ENCODE data around the gene ZRANB2. TPM values are rescaled to one million over a fixed set of nuclear protein-coding genes. Genes with fewer than 3 reads are reported as not detected.

The ZRANB2 gene
- total and polyA plus RNA-seq, 3 donors from 2014 or later, result 92.7 to 153 (median 110) TPM

- intact Hi-C loops (cut with DNase I; ENCODE audit: low total_unique reads), result no loop called here
- 91 to 96% methylated on average over 8 of the region's 8 CpGs for WGBS, 2 donors
- Histone ChIP-seq H3K9me3 (no peaks in the 10 kb centered on the region), H3K27ac (no peak overlapping the region), H3K4me3 (no peak overlapping the region), H3K27me3 (no peaks in the 10 kb centered on the region), H3K36me3 (ENCODE audit: low read depth, missing control alignments) (no peaks in the 10 kb centered on the region), H3K4me1 (no peaks in the 10 kb centered on the region)
- no peak for TF ChIP-seq POLR2A (IDR thresholded peaks at IDR 0.05)
- TF ChIP-seq CTCF (IDR thresholded peaks at IDR 0.05), result no peak
- DNase-seq, result no peak
These were observed 26.0 kb upstream of the ZRANB2 start for GRCh38 chr1:71106658-71107322.

DNA sequence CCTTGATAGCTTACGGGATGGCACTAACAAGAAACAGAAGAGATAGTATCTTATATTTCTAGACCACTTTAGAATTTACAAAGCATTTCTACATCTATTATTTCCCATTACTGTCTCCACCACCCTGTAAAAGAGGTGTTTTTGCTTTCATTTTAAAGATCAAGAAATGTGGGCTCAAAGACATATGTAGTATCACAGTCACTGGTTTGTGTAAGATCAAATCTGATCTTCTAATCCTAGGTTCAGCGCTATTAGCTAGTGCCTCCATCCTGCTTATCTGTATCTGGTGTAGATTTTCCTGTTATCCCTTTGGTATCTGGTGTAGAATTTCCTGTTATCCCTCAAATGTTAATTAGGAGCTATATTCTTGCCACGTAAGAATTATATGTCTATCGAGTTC, 23.6 kb upstream of the ZRANB2 start:
- Histone ChIP-seq H3K4me3 (no peak overlapping the region), H3K9me3 (no peaks in the 10 kb centered on the region), H3K27ac (no peak overlapping the region), H3K27me3 (no peaks in the 10 kb centered on the region), H3K36me3 (ENCODE audit: low read depth, missing control alignments) (no peaks in the 10 kb centered on the region), H3K4me1 (no peaks in the 10 kb centered on the region)
- intact Hi-C loops (cut with DNase I; ENCODE audit: low total_unique reads), result no loop called here
- 96% methylated on average over 4 of the region's 4 CpGs for WGBS, 2 donors
- no peak for TF ChIP-seq CTCF (IDR thresholded peaks at IDR 0.05)
- no peak for TF ChIP-seq POLR2A (IDR thresholded peaks at IDR 0.05)
- DNase-seq, result no peak

- Histone ChIP-seq H3K27ac (no peak overlapping the region), H3K9me3 (no peaks in the 10 kb centered on the region), H3K27me3 (no peaks in the 10 kb centered on the region), H3K4me1 (no peaks in the 10 kb centered on the region), H3K36me3 (ENCODE audit: low read depth, missing control alignments) (no peaks in the 10 kb centered on the region), H3K4me3 (no peak overlapping the region)
- WGBS, 2 donors, result 81 to 84% methylated on average over 1 of the region's 1 CpG
- no peak for DNase-seq
- no peak for TF ChIP-seq CTCF (IDR thresholded peaks at IDR 0.05)
- no peak for TF ChIP-seq POLR2A (IDR thresholded peaks at IDR 0.05)
- intact Hi-C loops (cut with DNase I; ENCODE audit: low total_unique reads), result no loop called here
These were observed 21.1 kb upstream of the ZRANB2 start for GRCh38 chr1:71101839-71102376.

DNA sequence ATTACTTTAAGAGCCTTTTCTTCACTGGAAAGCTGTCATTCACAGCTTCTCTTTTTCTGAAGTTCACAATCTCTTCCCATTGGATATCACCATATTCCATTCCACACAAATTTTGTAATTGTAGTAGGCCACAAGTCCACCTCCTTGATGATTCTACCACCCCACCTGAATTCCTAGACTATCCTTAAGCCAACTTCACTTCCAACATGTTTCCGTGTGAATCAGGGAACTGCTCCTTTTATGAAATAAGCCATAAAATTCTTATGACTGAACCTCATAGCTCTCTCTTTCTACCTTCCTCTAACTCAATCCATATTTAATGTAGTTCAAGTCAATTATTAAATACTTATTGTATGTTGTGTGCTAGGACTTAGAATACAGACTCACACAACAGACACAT, 16.6 kb upstream of the ZRANB2 start:
- no peak for DNase-seq
- H3K27ac ChIP-seq, result no peak overlapping the region
- WGBS, 2 donors, result 100% methylated on average over 1 of the region's 1 CpG
- H3K4me1 ChIP-seq, result no peaks in the 10 kb centered on the region
- H3K9me3 ChIP-seq, result no peaks in the 10 kb centered on the region
- no peak overlapping the region for H3K4me3 ChIP-seq
- no peak for TF ChIP-seq CTCF (IDR thresholded peaks at IDR 0.05)
- no peak for TF ChIP-seq POLR2A (IDR thresholded peaks at IDR 0.05)
- no peaks in the 10 kb centered on the region for H3K36me3 ChIP-seq (ENCODE audit: low read depth, missing control alignments)
- H3K27me3 ChIP-seq, result no peaks in the 10 kb centered on the region
- intact Hi-C loops (cut with DNase I; ENCODE audit: low total_unique reads), result no loop called here

DNA sequence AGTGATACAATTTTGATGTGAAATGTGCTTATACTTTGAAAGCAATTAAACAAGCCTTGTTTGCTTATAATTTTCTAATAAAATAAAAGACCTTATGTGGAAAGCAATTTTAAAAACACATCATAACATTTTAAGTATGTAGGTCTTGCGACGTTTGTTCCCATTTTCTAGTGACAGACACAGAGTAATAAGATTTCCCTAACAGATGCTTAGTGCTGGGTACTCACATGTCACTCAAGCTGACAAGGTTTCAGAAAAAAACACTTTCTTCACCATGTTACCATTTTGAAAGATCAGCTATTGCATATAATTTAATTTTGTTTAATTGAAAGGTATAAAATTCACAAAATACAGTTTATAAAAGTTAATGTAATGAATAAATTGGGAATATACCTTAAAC, 14.1 kb upstream of the ZRANB2 start:
- no peak overlapping the region for H3K27ac ChIP-seq
- DNase-seq, result no peak
- H3K9me3 ChIP-seq, result no peaks in the 10 kb centered on the region

More for the DNA sequence above, 14.1 kb upstream of the ZRANB2 start:
- intact Hi-C loops (cut with DNase I; ENCODE audit: low total_unique reads), result no loop called here
- H3K27me3 ChIP-seq, result no peaks in the 10 kb centered on the region
- TF ChIP-seq POLR2A (IDR thresholded peaks at IDR 0.05) (no peak), CTCF (IDR thresholded peaks at IDR 0.05) (no peak)
- WGBS, 2 donors, result 90 to 91% methylated on average over 2 of the region's 2 CpGs
- no peak overlapping the region for H3K4me3 ChIP-seq
- no peaks in the 10 kb centered on the region for H3K4me1 ChIP-seq
- H3K36me3 ChIP-seq (ENCODE audit: low read depth, missing control alignments), result no peaks in the 10 kb centered on the region

Measured in testis (tissue), 3 donors.